Ascending aorta (tissue), 2 donors: ENCODE data around the gene CCL1. TPM values are rescaled to one million over a fixed set of nuclear protein-coding genes. Genes with fewer than 3 reads are reported as not detected.

Experiments
- DNase-seq, 2 donors: peaks; one replicate each; pipeline ENCODE4 v3.0.0-alpha.2; 2019; ENCODE audit warnings: low spot score in 2 of 2
- H3K27ac ChIP-seq, 2 donors: fragments of 200-600 bp; sonication (generic); one replicate each; pipeline ENCODE4 v1.5.1; 2016 to 2017; ENCODE audit warnings: mild to moderate bottlenecking in 1 of 2
- H3K27me3 ChIP-seq: fragments of 200-600 bp; sonication (generic); one replicate; pipeline ENCODE4 v1.5.1; 2017
- H3K36me3 ChIP-seq, 2 donors: fragments of 200-600 bp; sonication (generic); one replicate each; pipeline ENCODE4 v1.5.1; 2016
- H3K4me1 ChIP-seq, 2 donors: fragments of 200-600 bp; sonication (generic); one replicate each; pipeline ENCODE4 v1.5.1; 2016 to 2017; ENCODE audit warnings: mild to moderate bottlenecking in 1 of 2
- H3K4me3 ChIP-seq, 2 donors: fragments of 200-600 bp; sonication (generic); one replicate each; pipeline ENCODE4 v1.5.1; 2016 to 2017; ENCODE audit warnings: mild to moderate bottlenecking in 1 of 2
- H3K9me3 ChIP-seq, 2 donors: fragments of 200-600 bp; sonication (generic); one replicate each; pipeline ENCODE4 v1.5.1; 2016
- CTCF ChIP-seq, 3 experiments: fragments of 200-600 bp in 2 of 3; fragments of 450-650 bp in 1 of 3; sonication (generic) in 2 of 3; IDR thresholded peaks; one replicate each; pipeline ENCODE4 v1.5.1; 2016 to 2019; ENCODE audit warnings: antibody characterized with exemption in 3 of 3, mild to moderate bottlenecking in 1 of 3, moderate library complexity in 1 of 3
- intact Hi-C: fragments of 100-400 bp; cut with DNase I; formaldehyde crosslinking; loops from one replicate; pipeline ENCODE4 v1.15.1; 2023
- total RNA-seq: library from RNA; depleted of rRNA; stranded (reverse); fragments of >200 nt; gene quantifications from one replicate; pipeline ENCODE4 v1.1.0, GENCODE V29; 2016

The CCL1 gene
- total RNA-seq, 1 donor from 2014 or later = not detected

DNA sequence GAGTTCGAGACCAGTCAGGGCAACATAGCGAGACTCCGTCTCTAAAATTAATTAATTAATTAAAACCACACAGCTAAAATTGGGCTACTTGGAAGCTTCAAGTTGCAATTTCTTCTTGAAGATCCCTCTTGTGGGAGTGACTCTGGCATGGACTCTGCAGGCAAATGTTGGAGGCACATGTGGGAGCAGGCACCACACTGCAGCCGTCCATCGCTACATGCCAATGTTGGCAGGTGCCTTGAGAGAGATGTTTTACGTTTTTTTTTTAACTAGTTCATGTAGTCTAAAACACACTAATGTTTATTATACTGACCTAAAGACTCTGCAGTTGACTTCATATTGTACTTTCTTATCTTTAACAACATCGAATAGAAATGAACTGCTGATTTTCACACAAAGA is 51.7 kb downstream of the CCL1 start:
- Histone ChIP-seq H3K36me3 (no peaks in the 10 kb centered on the region), H3K27me3 (no peaks in the 10 kb centered on the region), H3K4me1 (peaks cover 2 to 17% of the 10 kb centered on the region in 2 donors), H3K9me3 (no peaks in the 10 kb centered on the region), H3K4me3 (no peak overlapping the region), H3K27ac (no peak overlapping the region)
- TF ChIP-seq CTCF (IDR thresholded peaks at IDR 0.05) = no peak
- DNase-seq = no peak
- intact Hi-C loops = loop anchor here (5.0 kb wide), 1 partner anchor 54 kb away; the partner anchor contains the start of gene CCL2

Other genes with a start within 250 kb of the CCL1 start
- 162 TPM for gene CCL2, start 107.9 kb downstream of the CCL1 start, total RNA-seq
- gene CCL7, start 93.0 kb downstream of the CCL1 start, total RNA-seq = not detected
- gene CCL11, start 77.5 kb downstream of the CCL1 start, total RNA-seq = not detected
- not detected for gene CCL8, start 43.8 kb downstream of the CCL1 start, total RNA-seq
- not detected for gene CCL13, start 6.8 kb downstream of the CCL1 start, total RNA-seq
- not detected for gene TMEM132E, start 216.3 kb upstream of the CCL1 start, total RNA-seq